Measurements from ENCODE around the gene LMAN2L.

The LMAN2L gene

DNA sequence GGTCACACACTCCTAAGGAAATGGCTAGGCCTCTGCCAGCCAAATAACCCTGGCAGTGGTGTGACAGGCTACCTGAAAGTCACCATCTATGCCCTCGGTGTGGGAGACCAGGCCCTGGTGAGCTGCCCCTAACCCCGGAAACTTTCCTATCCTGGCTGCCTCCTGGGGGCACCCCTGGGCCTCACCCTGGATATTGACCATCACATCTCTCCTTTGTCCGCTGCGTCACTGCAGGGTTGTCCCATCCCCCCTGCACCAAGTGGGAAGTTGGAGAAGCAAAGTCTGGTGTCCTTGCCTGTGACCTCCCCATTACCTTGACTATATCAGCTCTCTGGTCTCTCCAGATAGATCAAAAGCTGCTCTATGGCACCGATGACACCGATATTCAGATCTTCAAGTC is 78.5 kb downstream of the LMAN2L start:
- H3K27ac ChIP-seq (replicated peaks), result no peak overlapping the region
- TF ChIP-seq, protein P1, sequence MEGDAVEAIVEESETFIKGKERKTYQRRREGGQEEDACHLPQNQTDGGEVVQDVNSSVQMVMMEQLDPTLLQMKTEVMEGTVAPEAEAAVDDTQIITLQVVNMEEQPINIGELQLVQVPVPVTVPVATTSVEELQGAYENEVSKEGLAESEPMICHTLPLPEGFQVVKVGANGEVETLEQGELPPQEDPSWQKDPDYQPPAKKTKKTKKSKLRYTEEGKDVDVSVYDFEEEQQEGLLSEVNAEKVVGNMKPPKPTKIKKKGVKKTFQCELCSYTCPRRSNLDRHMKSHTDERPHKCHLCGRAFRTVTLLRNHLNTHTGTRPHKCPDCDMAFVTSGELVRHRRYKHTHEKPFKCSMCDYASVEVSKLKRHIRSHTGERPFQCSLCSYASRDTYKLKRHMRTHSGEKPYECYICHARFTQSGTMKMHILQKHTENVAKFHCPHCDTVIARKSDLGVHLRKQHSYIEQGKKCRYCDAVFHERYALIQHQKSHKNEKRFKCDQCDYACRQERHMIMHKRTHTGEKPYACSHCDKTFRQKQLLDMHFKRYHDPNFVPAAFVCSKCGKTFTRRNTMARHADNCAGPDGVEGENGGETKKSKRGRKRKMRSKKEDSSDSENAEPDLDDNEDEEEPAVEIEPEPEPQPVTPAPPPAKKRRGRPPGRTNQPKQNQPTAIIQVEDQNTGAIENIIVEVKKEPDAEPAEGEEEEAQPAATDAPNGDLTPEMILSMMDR (IDR thresholded peaks at IDR 0.05; ENCODE audit: insufficient read depth, low read length), result no peak
- no peak for TF ChIP-seq REST (IDR thresholded peaks at IDR 0.05; ENCODE audit: insufficient replicate concordance, low read depth)
- H3K27me3 ChIP-seq (ENCODE audit: insufficient read depth, poor library complexity, severe bottlenecking), result no peaks in the 10 kb centered on the region
- DNase-seq (ENCODE audit: low read depth in 1 of 2, low spot score in 1 of 2), result no peak
- no peak overlapping the region for H3K4me3 ChIP-seq (replicated peaks; ENCODE audit: insufficient read depth, low read length)

DNA sequence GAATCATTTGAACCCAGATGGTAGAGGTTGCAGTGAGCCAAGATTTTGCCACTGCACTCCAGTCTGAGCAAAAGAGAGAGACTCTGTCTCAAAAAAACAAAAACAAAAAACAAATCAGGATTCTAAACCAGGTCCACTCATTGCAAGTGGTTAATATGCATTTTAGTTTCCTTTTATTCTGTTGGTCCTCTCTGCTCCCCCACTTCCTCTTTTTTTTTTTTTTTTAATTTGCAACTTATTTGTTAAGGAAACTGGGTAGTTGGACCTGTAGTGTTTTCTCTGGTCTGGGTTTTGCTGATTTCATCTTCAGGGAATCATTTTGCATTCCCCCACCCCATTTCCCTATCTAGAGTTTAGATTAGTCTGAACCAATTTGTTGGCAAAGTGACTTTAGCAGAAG is 83.3 kb downstream of the LMAN2L start:
- H3K4me3 ChIP-seq (replicated peaks; ENCODE audit: insufficient read depth, low read length), result no peak overlapping the region
- DNase-seq (ENCODE audit: low read depth in 1 of 2, low spot score in 1 of 2), result no peak
- no peak overlapping the region for H3K27ac ChIP-seq (replicated peaks)
- H3K27me3 ChIP-seq (ENCODE audit: insufficient read depth, poor library complexity, severe bottlenecking), result no peaks in the 10 kb centered on the region
- TF ChIP-seq POLR2AphosphoS5 (IDR thresholded peaks at IDR 0.05; ENCODE audit: low read depth) (no peak), SPI1 (IDR thresholded peaks at IDR 0.05; ENCODE audit: borderline replicate concordance, low read depth) (peak; percentile 97), REST (IDR thresholded peaks at IDR 0.05; ENCODE audit: insufficient replicate concordance, low read depth) (no peak), GABPA (IDR thresholded peaks at IDR 0.05; ENCODE audit: low read depth) (no peak)
- TF ChIP-seq, protein P1 (IDR thresholded peaks at IDR 0.05; ENCODE audit: insufficient read depth, low read length), result no peak
